H1 (cell line): ENCODE results near the gene FOXI2. TPM values are rescaled to one million over a fixed set of nuclear protein-coding genes. Genes with fewer than 3 reads are reported as not detected.

Source experiments
- CTCF ChIA-PET: fragments of 300-600 bp; sonication (Branson Sonifier 250); formaldehyde crosslinking; loops from one replicate; lab custom pipeline; 2021; ENCODE audit not compliant: partially characterized antibody; lab: Charles Lee
- POLR2A ChIA-PET: fragments of 300-600 bp; sonication (Branson Sonifier 250); formaldehyde crosslinking; loops from one replicate; lab custom pipeline; 2021; ENCODE audit warnings: inconsistent platforms; ENCODE audit not compliant: partially characterized antibody; lab: Charles Lee
- DNase-seq, 2 experiments: peaks; one replicate each; pipeline versions ENCODE4 v3.0.0 to v3.0.0-alpha.2; 2010 to 2022; ENCODE audit warnings: low spot score in 2 of 2, low read depth in 1 of 2, mixed read lengths in 1 of 2
- FAIRE-seq: peaks from 2 replicates; lab custom pipeline; 2011; peaks lifted over from hg19 to GRCh38; lab: Jason Lieb, UNC
- H2AFZ ChIP-seq: 2 replicates; pipeline ENCODE4 v1.8.1; 2012; ENCODE audit warnings: low read length, inconsistent platforms
- H2AK5ac ChIP-seq: 2 replicates; pipeline ENCODE4 v1.6.1; 2013; ENCODE audit warnings: low read depth, low read length
- H2BK120ac ChIP-seq: replicated peaks from 2 replicates; pipeline ENCODE3; 2013; ENCODE audit warnings: low read depth, low read length, inconsistent platforms
- H2BK12ac ChIP-seq: 2 replicates; pipeline ENCODE4 v1.6.1; 2013; ENCODE audit warnings: low read depth, low read length
- H2BK15ac ChIP-seq: 2 replicates; pipeline ENCODE4 v1.6.1; 2013; ENCODE audit warnings: low read length
- H2BK20ac ChIP-seq: 2 replicates; pipeline ENCODE4 v1.6.1; 2013; ENCODE audit warnings: low read length
- H2BK5ac ChIP-seq: 2 replicates; pipeline ENCODE4 v1.6.1; 2013; ENCODE audit warnings: low read depth, low read length
- H3K14ac ChIP-seq: 2 replicates; pipeline ENCODE4 v1.6.1; 2013; ENCODE audit warnings: inconsistent platforms; ENCODE audit not compliant: insufficient read length
- H3K18ac ChIP-seq: 2 replicates; pipeline ENCODE4 v1.6.1; 2013; ENCODE audit warnings: low read length; ENCODE audit errors: extremely low read depth
- H3K23ac ChIP-seq: 2 replicates; pipeline ENCODE4 v1.6.1; 2013; ENCODE audit warnings: inconsistent platforms; ENCODE audit not compliant: insufficient read length
- H3K23me2 ChIP-seq: 2 replicates; pipeline ENCODE4 v1.6.1; 2013; ENCODE audit warnings: low read depth, low read length
- H3K27ac ChIP-seq: 2 replicates; pipeline ENCODE4 v1.6.1; 2011; ENCODE audit warnings: low read depth, low read length, inconsistent platforms
- H3K27me3 ChIP-seq, 4 experiments: replicated peaks in 1 of 4; 1 replicate in 1 of 4; 2 replicates in 3 of 4; pipeline versions ENCODE4 v1.6.1 to v1.8.1; 2011 to 2013; ENCODE audit warnings: low read length in 3 of 4, mild to moderate bottlenecking in 3 of 4, inconsistent platforms in 2 of 4, mixed read lengths in 2 of 4, moderate library complexity in 1 of 4; ENCODE audit not compliant: control insufficient read depth in 3 of 4, insufficient read depth in 3 of 4; ENCODE audit errors: extremely low read depth in 1 of 4
- H3K36me3 ChIP-seq, 4 experiments: 2 replicates each; pipeline versions ENCODE4 v1.6.1 to v1.8.1; 2011 to 2013; ENCODE audit warnings: mild to moderate bottlenecking in 4 of 4, low read length in 3 of 4, moderate library complexity in 2 of 4, control low read depth in 1 of 4, inconsistent platforms in 1 of 4; ENCODE audit not compliant: insufficient read depth in 4 of 4, control insufficient read depth in 2 of 4
- H3K4ac ChIP-seq: replicated peaks from 2 replicates; pipeline ENCODE3; 2013; ENCODE audit warnings: low read length, low read depth, mixed read lengths, inconsistent platforms; ENCODE audit not compliant: insufficient read length
- H3K4me1 ChIP-seq, 4 experiments: replicated peaks in 1 of 4; 1 replicate in 1 of 4; 2 replicates in 3 of 4; pipeline versions ENCODE4 v1.6.1 to v1.8.1; 2011 to 2013; ENCODE audit warnings: low read length in 3 of 4, inconsistent platforms in 2 of 4, mixed read lengths in 1 of 4; ENCODE audit not compliant: insufficient read depth in 4 of 4, control insufficient read depth in 3 of 4
- H3K4me2 ChIP-seq, 2 experiments: 2 replicates each; pipeline versions ENCODE4 v1.6.1 to v1.8.1; 2011 to 2013; ENCODE audit warnings: low read depth in 2 of 2, low read length in 2 of 2, control low read depth in 1 of 2, inconsistent platforms in 1 of 2, mild to moderate bottlenecking in 1 of 2; ENCODE audit not compliant: insufficient read depth in 1 of 2
- H3K4me3 ChIP-seq, 4 experiments: fragments of 200-600, 300-600 bp in 1 of 4; sonication (generic), shearing (Covaris generic), sonication (Bioruptor Twin) in 1 of 4; 2 replicates each; pipeline versions ENCODE4 v1.5.1 to v1.8.1; 2011 to 2016; ENCODE audit warnings: low read length in 4 of 4, low read depth in 3 of 4, control low read depth in 2 of 4, inconsistent platforms in 2 of 4, mild to moderate bottlenecking in 2 of 4, mixed read lengths in 1 of 4, moderate library complexity in 1 of 4; ENCODE audit not compliant: insufficient read depth in 2 of 4; ENCODE audit errors: extremely low read depth in 1 of 4
- H3K56ac ChIP-seq: replicated peaks from 2 replicates; pipeline ENCODE3; 2013; ENCODE audit warnings: low read depth, mild to moderate bottlenecking, mixed read lengths, low read length, inconsistent platforms; ENCODE audit not compliant: insufficient read length
- H3K79me1 ChIP-seq: 2 replicates; pipeline ENCODE4 v1.6.1; 2013; ENCODE audit warnings: low read depth, low read length, control low read depth
- H3K79me2 ChIP-seq, 2 experiments: 2 replicates each; pipeline versions ENCODE4 v1.6.1 to v1.8.1; 2012 to 2013; ENCODE audit warnings: low read length in 2 of 2, mild to moderate bottlenecking in 2 of 2, inconsistent platforms in 1 of 2; ENCODE audit not compliant: insufficient read depth in 2 of 2, control insufficient read depth in 1 of 2
- H3K9ac ChIP-seq, 4 experiments: replicated peaks in 1 of 4; 1 replicate in 1 of 4; 2 replicates in 3 of 4; pipeline versions ENCODE4 v1.6.1 to v1.8.1; 2011 to 2013; ENCODE audit warnings: low read depth in 3 of 4, low read length in 3 of 4, control low read depth in 2 of 4, mild to moderate bottlenecking in 2 of 4, moderate library complexity in 2 of 4, inconsistent platforms in 1 of 4; ENCODE audit errors: extremely low read depth in 1 of 4
- H3K9me3 ChIP-seq, 2 experiments: 2 replicates each; pipeline versions ENCODE4 v1.6.1 to v1.8.1; 2012 to 2013; ENCODE audit warnings: mild to moderate bottlenecking in 2 of 2, moderate library complexity in 2 of 2, control low read depth in 1 of 2, inconsistent platforms in 1 of 2, low read depth in 1 of 2, low read length in 1 of 2, mixed read lengths in 1 of 2; ENCODE audit not compliant: insufficient read depth in 2 of 2
- H4K20me1 ChIP-seq, 2 experiments: replicated peaks in 1 of 2; 2 replicates each; pipeline versions ENCODE3 to v1.8.1; 2011 to 2013; ENCODE audit warnings: inconsistent platforms in 2 of 2, low read length in 2 of 2, mild to moderate bottlenecking in 1 of 2; ENCODE audit not compliant: insufficient read depth in 2 of 2, control insufficient read depth in 1 of 2
- H4K5ac ChIP-seq: 2 replicates; pipeline ENCODE4 v1.6.1; 2013; ENCODE audit warnings: low read length, low read depth, mixed read lengths, inconsistent platforms; ENCODE audit not compliant: insufficient read length
- H4K8ac ChIP-seq: 2 replicates; pipeline ENCODE4 v1.8.0; 2013; ENCODE audit warnings: mild to moderate bottlenecking, moderate library complexity, low read length, inconsistent platforms; ENCODE audit not compliant: insufficient read depth; ENCODE audit errors: extremely low read depth
- H4K91ac ChIP-seq: replicated peaks from 2 replicates; pipeline ENCODE3; 2013; ENCODE audit warnings: low read length, mixed read lengths, inconsistent platforms; ENCODE audit not compliant: insufficient read length
- EZH2 ChIP-seq: fragments of 200-600 bp; sonication (generic); IDR thresholded peaks from 2 replicates; pipeline ENCODE4 v1.7.1; 2012; ENCODE audit warnings: low read depth, mild to moderate bottlenecking, moderate library complexity, low read length, inconsistent platforms; ENCODE audit not compliant: severe bottlenecking
- GTF2F1 ChIP-seq: IDR thresholded peaks from 2 replicates; pipeline ENCODE4 v1.6.1; 2012; ENCODE audit warnings: low read depth, low read length, improper control_type of control experiment, borderline replicate concordance
- KDM4A ChIP-seq: IDR thresholded peaks from one replicate; pipeline ENCODE4 v1.7.1; 2012; ENCODE audit warnings: low read depth, mild to moderate bottlenecking, moderate library complexity, low read length, inconsistent platforms; ENCODE audit not compliant: severe bottlenecking
- RAD21 ChIP-seq, 2 experiments: IDR thresholded peaks in 1 of 2; conservative IDR thresholded peaks in 1 of 2; 2 replicates each; pipeline ENCODE4 v1.6.1; 2011; ENCODE audit warnings: low read depth in 2 of 2, low read length in 2 of 2, improper control_type of control experiment in 1 of 2, inconsistent platforms in 1 of 2, mild to moderate bottlenecking in 1 of 2, moderate library complexity in 1 of 2
- RFX5 ChIP-seq: IDR thresholded peaks from 2 replicates; pipeline ENCODE4 v1.6.1; 2011; ENCODE audit warnings: low read depth, low read length, improper control_type of control experiment, borderline replicate concordance
- SIX5 ChIP-seq: IDR thresholded peaks from 2 replicates; pipeline ENCODE4 v1.6.1; 2011; ENCODE audit warnings: mild to moderate bottlenecking, low read depth, low read length
- TCF12 ChIP-seq: IDR thresholded peaks from 2 replicates; pipeline ENCODE4 v1.6.1; 2011; ENCODE audit warnings: low read depth, mild to moderate bottlenecking, low read length
- WGBS, 2 experiments: shearing (Covaris generic) in 1 of 2; methylation state at CpG; one replicate each; pipeline versions ENCODE4 v1.1.6 to v1.1.7; 2013 to 2015; ENCODE audit warnings: low lambda C conversion rate in 2 of 2, mixed read lengths in 2 of 2, inconsistent platforms in 1 of 2, low coverage in 1 of 2, missing lambda C conversion rate in 1 of 2; ENCODE audit not compliant: insufficient replicate concordance in 2 of 2, insufficient coverage in 1 of 2, insufficient read length in 1 of 2; ENCODE audit errors: extremely low coverage in 1 of 2, missing lambda C conversion rate in 1 of 2; 5-methylcytosine and 5-hydroxymethylcytosine counted together
- polyA plus RNA-seq, 7 experiments: library from polyadenylated mRNA; depleted of rRNA in 3 of 7; stranded (reverse) in 5 of 7; unstranded in 2 of 7; fragments of >200 nt in 5 of 7; fragments of 200-250 nt in 2 of 7; gene quantifications; 1 replicate in 5 of 7; 2 replicates in 1 of 7; 4 replicates in 1 of 7; pipeline versions ENCODE4 v1.2.1 to v1.2.3, GENCODE V29; 2011 to 2013; ENCODE audit warnings: missing spikeins in 2 of 7, mixed read lengths in 2 of 7
- total RNA-seq: library from RNA; stranded (reverse); fragmentation: NEBNext Ultra II Directional; extraction: Animal tissue kit (Norgen Biotek cat#: 25700); gene quantifications from 2 replicates; pipeline ENCODE4 v1.2.1, GENCODE V29; 2021
- TF ChIP-seq, protein P1 (sequence below), 3 experiments: IDR thresholded peaks; 1 replicate in 2 of 3; 2 replicates in 1 of 3; pipeline versions ENCODE4 v1.5.1 to v1.6.1; 2011; ENCODE audit warnings: low read length in 3 of 3, mild to moderate bottlenecking in 3 of 3, inconsistent platforms in 2 of 3, low read depth in 1 of 3, moderate library complexity in 1 of 3; ENCODE audit not compliant: insufficient read depth in 1 of 3; ENCODE audit errors: control extremely low read depth in 1 of 3

Gene FOXI2
- total and polyA plus RNA-seq, 2 of the 8 experiments (the other 6 are each of a cell fraction or from before 2014, with no cell fraction given), result 1.0 TPM

DNA sequence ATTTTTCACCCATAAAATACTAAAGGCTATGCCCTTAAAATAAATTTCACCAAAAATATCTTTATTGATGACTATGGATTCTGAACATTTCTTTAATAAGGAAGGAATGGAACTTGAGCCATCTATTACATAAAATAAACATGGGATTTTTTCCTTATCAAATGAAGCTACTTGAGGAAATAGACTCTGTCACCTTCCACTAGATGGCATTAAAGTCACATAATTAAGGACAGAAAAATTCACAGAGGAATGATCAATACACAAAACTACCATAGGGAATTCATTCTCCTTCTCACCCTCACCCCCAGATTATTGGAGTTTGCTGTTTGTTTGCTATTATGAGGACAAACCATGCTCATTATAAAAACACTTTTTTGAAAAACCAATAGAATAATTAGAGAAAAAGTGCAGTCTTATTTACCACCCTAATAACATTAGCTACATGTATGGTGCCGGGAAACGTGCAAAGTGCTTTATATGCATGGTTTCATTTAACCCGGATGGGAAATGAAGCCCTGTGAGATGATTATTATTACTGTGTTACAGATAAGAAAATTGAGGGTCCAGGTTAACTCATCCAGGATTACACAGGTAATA lies 21.1 kb upstream of the FOXI2 start:
- no peak overlapping the region for H3K18ac ChIP-seq
- no peak overlapping the region for H3K56ac ChIP-seq
- DNase-seq (no peak), FAIRE-seq (peak; percentile 62)
- no peak overlapping the region for H3K23ac ChIP-seq
- POLR2A ChIA-PET, result no interaction called here
- H3K27me3 ChIP-seq, result no peaks in the 10 kb centered on the region
- H2AFZ ChIP-seq, result no peak overlapping the region
- no peak overlapping the region for H3K14ac ChIP-seq
- no peaks in the 10 kb centered on the region for H3K9me3 ChIP-seq
- no peak overlapping the region for H2BK12ac ChIP-seq
- no peak overlapping the region for H2BK15ac ChIP-seq
- no peaks in the 10 kb centered on the region for H3K79me2 ChIP-seq
- H4K8ac ChIP-seq, result no peak overlapping the region
- H3K36me3 ChIP-seq, result no peaks in the 10 kb centered on the region
- H3K79me1 ChIP-seq, result no peaks in the 10 kb centered on the region
- no peak overlapping the region for H3K27ac ChIP-seq
- no peak overlapping the region for H3K4ac ChIP-seq
- CTCF ChIA-PET, result interaction anchor here (0.6 to 9.9 kb wide), 30 partner anchors 10 to 376 kb away, joined by 3 to 141 read pairs (median 4); partner anchors contain the start of gene PTPRE
- WGBS, 2 experiments, result 67% methylated on average over 3 of the region's 3 CpGs; no CpG with 5 or more reads in 1 of the 2 experiments
- H3K4me3 ChIP-seq, result no peak overlapping the region
- H2BK5ac ChIP-seq, result no peak overlapping the region
- no peak overlapping the region for H4K91ac ChIP-seq
- no peak overlapping the region for H2BK20ac ChIP-seq
- no peaks in the 10 kb centered on the region for H3K4me1 ChIP-seq
- H4K20me1 ChIP-seq, result no peaks in the 10 kb centered on the region
- no peak overlapping the region for H4K5ac ChIP-seq
- TF ChIP-seq RAD21 (IDR thresholded peaks at IDR 0.05 in 1 of 2, conservative IDR thresholded peaks at IDR 0.05 in 1 of 2; ENCODE audit: low read depth in 2 of 2, low read length in 2 of 2), result peak; percentile 71 to 76
- no peak for TF ChIP-seq RFX5
- TF ChIP-seq GTF2F1, result no peak
- TF ChIP-seq, protein P1, sequence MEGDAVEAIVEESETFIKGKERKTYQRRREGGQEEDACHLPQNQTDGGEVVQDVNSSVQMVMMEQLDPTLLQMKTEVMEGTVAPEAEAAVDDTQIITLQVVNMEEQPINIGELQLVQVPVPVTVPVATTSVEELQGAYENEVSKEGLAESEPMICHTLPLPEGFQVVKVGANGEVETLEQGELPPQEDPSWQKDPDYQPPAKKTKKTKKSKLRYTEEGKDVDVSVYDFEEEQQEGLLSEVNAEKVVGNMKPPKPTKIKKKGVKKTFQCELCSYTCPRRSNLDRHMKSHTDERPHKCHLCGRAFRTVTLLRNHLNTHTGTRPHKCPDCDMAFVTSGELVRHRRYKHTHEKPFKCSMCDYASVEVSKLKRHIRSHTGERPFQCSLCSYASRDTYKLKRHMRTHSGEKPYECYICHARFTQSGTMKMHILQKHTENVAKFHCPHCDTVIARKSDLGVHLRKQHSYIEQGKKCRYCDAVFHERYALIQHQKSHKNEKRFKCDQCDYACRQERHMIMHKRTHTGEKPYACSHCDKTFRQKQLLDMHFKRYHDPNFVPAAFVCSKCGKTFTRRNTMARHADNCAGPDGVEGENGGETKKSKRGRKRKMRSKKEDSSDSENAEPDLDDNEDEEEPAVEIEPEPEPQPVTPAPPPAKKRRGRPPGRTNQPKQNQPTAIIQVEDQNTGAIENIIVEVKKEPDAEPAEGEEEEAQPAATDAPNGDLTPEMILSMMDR (IDR thresholded peaks at IDR 0.05; ENCODE audit: control extremely low read depth in 1 of 3, insufficient read depth in 1 of 3, low read depth in 1 of 3, low read length in 3 of 3), result peak in 2 of 3 experiments; percentile 35 to 41; a peak in 2 of 4 replicates
- no peak for TF ChIP-seq KDM4A
- no peak for TF ChIP-seq EZH2
- no peak for TF ChIP-seq TCF12
- TF ChIP-seq SIX5, result no peak
- H3K4me2 ChIP-seq, result no peak overlapping the region
- no peak overlapping the region for H2AK5ac ChIP-seq
- H3K9ac ChIP-seq, result no peak overlapping the region
- no peaks in the 10 kb centered on the region for H3K23me2 ChIP-seq
- no peak overlapping the region for H2BK120ac ChIP-seq
